ENCODE data around the gene ATP1A2.
A peak's percentile ranks its signal among the peaks of the same experiment; 100 is the strongest.

Gene ATP1A2

DNA sequence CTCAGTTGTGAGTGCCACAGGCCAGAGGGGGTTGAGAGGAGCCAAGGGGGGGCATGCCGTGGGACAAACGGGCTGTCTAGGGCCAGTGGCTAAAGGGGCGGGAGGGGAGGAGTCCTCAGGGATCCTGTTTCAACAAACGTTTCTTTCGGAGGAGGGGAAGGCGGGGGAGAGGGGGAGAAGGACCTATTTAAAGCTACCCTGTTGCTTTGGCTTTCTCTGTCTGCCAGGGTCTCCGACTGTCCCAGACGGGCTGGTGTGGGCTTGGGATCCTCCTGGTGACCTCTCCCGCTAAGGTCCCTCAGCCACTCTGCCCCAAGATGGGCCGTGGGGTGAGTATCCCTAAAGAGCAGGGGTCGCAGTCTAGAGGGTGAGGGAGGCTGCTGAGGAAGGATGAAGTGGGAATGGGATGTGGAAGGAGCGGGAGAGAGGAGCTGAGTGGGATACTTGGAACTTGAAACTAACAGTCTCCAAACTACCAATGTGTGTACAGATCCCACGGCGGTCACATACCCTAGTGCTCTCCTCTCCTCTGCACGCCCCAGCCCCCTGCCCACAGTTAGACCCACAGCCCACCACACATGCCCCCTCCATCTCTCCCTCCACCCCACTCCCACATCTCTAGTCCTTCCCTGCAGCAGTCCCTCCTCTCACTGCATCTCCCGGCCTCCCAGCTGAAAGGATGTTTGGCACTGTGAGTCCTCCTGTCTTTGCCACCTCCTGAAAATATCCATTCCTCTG lies at the start of gene ATP1A2:
Gene ATP1A2, plus strand, starts transcription at position 215 of the 738 bp plus-strand sequence. Its CDS starts 103 bp downstream, at position 318.
- no peak for DNase-seq

DNA sequence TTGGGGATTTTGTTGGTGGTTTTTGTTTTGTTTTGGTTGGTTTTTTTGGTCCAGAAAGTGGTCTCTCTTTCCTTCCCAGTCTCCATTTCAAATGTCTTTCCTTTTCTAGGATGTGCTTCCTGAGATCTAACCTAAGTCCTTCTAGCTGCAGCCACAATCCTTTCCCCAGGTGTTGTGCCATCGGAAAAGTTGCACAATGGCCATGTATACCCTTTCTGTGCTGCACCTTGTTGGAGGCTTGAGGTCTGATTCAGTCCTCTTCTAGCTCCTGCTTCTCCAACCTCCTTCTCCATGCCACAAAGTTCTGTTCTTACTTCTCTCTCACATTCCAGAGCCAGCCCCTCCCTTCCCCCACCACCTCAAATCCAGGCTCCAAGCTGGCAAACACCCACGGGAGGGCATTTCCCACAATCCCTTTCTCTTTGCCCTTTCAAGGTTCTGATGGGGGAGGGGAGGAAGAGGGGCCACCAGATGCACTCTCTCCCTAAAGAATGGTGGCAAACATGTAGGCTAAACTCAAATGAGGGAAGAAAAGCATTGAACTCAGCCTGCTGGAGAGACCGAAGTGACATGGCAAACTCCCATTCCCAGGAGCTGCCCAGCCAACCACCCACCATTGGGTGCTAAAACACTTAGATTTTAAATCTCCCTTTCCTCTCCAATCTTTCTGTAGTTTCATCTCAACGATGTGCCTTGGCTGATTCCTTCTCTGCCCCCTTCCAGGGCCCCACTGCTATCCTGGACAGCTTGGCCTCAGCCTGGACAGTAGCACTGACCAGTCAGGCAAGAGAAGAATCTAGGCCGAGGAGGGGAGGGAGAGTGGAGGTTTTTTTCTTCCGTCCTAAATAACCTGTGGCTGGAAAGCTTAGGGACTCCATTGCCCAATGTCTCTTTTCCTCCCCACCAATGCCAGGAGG lies 48.5 kb upstream of the ATP1A2 start:
- DNase-seq, result no peak

DNA sequence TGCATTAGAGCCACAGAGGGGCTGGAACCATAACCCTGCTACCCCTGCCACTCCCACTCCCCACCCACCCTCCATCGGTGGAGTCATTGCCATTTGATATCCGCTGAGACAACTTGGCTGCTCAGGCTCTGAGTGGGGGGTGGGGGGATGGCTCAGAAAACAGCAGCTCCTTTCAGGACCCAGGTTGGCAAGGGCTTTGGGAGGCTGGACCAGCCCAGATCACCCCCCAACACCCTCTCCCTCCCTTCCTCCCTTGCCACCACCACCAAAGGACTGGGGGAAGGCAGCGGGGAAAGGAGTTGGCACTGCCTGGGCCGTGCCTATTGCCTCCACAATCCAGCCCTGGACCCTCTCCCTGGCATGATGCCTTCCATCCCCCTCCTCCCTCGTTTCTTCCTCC lies 47.3 kb upstream of the ATP1A2 start:
- DNase-seq, result no peak

DNA sequence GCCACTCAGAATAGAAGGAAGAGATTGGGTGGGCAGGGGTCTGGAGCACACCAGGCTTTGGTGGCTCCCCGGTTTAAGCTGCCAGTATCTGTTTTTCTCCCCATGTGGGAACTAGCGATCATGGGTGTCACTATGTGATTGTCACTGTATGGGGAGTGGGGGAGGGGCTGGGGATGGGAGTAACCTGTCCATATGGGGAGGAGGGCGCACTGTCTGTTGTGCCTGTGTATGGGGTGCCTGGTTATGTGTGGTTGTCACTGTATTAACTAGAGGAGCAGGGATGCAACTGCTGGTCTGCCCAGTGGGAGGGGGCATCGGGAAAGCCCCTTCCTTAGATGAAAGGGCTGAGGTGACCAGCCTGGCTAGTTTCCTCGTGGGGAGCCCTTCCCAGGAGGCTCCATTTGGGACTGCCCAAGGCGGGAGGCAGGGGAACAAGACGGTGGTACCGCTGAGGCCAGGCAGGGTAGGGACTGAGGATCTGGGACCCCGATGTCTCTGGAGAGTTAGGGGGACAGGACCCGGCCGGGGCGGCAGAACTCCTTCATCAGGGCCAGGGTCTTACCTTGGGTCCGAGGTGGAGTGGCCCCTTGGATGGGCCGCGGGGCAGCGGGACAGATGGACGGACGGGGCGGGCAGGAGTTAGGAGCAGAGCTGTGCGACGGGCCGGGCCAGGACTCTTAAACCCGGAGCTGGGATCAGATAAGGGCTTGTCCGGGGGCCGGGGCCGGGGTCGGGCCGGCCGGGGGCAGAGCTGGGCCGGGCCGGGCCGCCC lies 45.9 kb upstream of the ATP1A2 start, which contains the start of gene KCNJ10:
Gene KCNJ10, minus strand, starts transcription at position 701 of the 772 bp plus-strand sequence. CDS start 27,628 bp downstream, outside the sequence.
- no peak for DNase-seq

DNA sequence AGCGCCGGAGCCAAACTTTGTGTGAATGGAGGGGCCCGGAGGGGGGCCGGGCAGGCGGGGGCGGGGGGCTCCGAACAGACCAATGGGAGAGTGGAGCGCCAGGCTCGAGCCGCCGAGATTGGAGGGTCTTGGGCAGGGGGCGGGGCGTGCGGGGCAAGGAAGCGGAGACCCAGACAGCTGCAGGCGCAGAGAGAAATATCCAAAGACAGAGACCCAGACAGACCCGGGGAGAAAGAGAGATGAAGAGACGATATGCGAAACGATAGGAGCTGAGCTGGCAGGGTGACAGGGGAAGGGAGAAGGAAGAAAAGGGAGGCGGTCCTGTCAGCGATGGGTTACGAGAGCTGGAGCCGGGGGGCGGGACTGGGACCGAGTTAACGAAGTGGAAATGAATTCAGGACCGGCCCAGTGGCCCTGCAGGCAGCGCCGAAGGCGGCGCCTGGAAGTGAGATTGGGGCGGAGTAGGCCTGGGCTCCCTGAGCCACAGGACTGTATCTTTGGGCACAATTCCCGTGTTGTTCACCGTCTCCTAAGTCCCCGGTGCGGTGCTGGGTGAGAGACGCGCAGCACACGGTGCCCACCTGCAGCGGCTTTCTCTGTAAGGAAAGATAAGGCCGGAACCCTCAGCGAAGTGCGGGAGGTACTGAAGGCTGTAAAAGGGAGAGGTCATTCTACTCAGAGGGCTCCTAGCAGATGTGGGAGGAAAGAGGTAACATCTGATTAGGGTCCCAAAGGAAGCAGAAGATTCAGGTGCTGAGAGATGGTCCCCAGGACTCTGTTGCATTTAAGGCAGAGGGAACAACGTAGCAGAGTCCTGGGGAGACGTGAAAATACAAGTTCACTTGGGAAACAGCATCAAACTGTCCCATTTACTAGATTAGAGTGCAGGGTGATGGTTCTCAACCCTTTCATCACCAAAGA lies 45.1 kb upstream of the ATP1A2 start:
- peak; percentile 67 for DNase-seq

DNA sequence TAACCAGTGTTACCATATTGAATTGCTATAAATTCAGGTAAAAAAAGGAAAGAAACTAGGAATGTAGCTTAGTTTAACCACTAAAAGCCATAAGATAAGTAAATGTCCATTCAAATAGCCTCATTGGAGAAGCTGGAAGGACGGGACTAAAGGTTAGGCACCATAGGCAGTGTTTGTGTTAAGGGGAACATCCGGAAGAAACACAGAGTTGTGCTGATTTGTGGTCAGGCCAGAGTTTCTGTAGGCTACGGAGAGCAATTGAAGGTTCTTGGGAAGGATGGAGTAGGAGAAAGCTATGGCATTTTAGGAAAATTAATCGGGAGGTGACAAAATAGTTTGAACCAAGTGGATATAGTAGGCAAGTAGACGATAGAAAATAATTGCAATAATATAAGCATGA lies 44.3 kb upstream of the ATP1A2 start:
- DNase-seq, result no peak

DNA sequence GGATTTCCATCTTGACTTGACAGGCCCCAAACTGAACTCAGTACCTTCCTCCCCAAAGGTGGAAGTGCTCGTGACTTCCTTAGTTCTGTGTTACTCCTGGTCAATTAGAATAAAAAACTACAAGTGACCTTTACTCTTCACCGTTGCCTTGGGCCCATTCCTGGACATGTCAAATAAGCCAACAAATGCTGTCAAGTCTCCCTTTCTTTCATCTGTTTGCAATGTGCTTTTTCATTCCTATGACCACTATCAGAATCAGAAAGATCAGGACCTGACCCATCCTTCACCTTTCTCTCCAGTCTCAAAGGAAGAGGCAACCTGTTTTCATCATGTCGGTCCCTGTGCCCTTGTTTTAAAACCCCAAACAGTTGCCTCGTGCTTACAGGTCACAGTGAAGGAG lies 40.7 kb upstream of the ATP1A2 start:
- DNase-seq, result no peak

DNA sequence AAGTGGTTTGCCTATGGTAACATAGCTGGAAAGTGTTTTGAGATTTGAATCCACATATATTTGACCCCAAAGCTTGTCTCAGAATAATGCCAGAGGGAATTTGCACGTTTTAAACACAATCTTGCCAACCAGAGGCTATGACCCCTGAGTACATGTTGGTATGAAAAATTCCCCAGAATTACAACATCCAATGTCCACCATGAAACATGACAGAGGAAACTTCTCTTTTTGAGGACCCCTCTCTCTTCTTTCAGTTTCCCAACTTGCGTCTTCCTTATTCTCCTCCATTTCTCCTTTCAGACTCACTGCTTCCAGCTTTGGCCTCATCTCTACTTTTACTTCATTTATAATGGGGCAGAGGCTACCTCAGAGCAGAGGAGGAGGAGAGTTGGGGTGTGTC lies 39.7 kb upstream of the ATP1A2 start:
- DNase-seq, result no peak

DNA sequence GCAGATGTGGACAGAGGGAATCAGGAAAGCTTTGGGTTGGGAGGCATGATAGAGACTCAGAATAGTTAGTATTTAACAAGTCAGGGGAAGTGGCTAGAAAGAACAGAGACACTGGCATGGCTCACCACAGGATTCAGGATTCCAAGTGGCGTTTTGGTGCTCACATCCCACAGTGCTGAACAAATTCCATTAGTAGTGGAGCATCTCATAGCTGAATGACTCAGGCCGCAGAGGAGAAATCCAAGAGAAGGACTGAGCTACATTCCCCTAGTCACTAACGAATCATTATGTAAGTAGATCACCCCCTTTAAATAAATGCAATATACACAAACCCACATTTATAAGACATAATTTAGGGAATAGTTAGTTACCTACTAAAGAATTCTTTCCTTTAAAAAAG lies 39.3 kb upstream of the ATP1A2 start:
- no peak for DNase-seq

DNA sequence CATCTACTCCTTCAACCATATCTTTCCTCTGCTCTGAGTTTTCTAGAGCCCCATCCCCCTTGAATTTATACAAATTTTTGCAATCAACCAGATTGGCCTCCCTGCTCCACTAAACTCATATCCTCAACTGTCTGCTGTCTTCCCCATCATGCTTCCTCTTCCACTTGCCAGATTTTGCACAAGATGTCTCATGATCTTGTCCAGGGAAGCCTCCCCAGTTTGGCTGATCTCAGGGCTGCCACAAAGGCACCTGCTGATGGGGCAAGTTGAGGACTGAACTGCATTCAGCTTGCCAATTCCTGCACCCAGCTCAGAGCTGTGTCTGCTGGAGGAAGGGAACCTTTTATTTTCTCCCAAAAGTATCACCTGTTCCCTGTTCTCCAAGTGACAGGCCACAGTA lies 38.1 kb upstream of the ATP1A2 start:
- no peak for DNase-seq

DNA sequence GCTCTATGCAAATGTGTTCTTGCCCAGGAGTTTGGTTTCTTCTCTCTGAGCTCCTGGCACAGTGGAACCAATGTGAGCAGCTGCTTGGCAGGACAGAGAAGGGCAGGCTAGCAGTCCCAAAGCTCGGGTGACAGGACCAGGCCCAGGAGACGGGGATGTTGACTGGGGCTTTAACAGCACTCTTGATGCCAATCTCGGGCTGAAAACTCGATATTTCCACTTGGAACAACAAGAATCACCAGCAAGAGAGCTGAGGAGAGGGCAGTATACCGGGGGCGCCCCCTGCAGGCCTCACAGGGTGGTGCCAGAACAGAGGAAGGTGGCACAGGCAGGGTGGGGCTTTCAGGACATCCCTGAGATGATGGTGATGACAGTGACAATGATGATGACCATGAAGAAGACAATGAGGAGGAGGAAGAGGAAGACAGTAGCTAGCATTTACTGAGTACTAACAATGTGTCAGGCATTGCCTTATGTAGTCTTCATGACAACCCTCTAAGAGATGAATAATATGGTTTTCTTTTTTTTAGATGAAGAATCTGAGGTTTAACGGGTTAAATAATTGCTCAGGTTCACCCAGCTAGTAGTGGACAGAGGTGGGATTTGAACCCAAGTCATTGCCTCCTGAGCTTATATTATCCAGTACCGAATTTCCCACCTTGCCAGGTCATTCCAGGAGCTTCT lies 36.9 kb upstream of the ATP1A2 start:
- DNase-seq, result no peak

DNA sequence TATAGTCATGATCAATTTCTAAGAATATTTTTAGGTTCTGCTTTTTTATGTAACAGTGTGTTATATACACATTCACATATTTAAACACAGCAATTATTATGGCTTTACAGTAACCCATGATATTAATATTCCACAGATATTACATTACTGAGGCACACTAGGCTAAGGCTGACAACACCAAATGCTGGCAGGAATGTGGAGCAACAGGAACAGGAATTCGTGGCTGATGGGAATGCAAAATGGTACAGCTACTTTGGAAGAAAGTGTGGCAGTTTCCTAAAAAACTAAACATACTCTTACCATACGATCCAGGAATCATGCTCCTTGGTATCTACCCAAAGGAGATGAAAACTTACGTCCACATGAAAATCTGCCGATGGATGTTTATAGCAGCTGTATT lies 36.1 kb upstream of the ATP1A2 start:
- no peak for DNase-seq

DNA sequence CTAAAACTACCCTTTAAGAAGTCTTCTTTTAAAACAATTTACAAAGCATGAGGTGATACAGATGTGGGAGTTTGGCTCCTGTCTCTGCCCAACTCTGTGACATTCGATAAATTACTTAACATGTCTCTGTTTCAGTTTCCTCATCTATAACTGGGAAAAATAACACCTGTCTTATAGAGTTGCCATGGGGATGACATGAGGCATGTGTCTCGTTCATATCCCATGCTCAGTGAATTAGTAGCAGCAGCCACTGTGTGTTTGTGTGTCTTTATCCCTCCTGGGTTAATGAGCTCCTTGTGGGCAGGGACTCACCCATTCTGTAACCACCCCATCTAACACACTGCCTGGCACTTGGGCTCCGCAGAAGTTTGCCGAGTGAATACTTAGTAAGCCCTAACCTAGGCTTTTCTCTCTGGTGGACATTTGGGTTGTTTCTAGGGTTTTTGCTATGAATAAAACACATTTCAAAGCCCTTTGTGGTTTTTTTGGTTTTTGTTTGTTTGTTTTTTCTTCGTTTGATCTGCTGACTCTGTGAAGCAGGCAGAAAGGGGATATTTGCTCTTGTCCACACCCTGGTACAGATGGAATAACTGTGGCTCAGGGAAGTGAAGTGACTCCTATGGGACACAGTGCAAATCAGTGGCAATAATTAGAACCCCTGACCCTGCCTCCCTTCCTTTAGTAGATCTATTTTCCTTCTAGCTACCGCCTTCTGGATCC lies 35.0 kb upstream of the ATP1A2 start:
- no peak for DNase-seq

DNA sequence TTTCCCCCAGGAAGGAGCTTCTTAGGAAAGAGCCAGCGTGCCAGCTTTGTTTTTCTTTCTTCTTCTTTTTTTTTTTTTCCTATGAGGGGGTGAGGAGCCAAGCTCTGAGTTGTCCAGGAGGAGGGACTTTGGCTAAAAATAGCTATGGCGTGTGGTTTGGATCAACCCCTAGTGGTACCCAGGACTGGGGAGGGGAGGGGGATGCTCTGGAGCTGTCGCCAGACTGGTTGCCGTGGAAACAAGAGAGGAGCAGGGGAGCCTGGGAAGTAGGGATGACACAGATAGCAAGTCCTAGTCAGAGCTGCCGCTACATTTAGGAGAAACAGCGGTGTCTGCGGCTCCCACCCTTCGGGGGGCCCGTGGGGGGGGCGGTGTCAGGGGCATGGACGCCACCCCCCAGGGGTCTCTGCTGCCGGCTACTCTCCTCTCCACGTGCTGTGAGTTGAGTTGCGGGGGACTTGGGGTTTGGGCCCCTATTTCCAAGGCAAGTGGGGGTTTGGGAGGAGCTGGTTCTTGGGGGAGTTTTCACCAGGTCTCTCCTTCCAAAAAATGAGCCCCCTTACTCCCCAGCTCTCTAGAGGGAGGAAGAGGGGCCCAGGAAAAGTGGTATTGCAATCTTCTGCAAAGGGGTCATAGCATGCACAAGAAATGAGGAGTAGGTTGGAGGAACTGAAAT lies 34.2 kb upstream of the ATP1A2 start, which contains the start of gene KCNJ9:
Gene KCNJ9, plus strand, starts transcription at position 278 of the 676 bp plus-strand sequence. CDS start 2,493 bp downstream, outside the sequence.
- DNase-seq, result peak; percentile 12

DNA sequence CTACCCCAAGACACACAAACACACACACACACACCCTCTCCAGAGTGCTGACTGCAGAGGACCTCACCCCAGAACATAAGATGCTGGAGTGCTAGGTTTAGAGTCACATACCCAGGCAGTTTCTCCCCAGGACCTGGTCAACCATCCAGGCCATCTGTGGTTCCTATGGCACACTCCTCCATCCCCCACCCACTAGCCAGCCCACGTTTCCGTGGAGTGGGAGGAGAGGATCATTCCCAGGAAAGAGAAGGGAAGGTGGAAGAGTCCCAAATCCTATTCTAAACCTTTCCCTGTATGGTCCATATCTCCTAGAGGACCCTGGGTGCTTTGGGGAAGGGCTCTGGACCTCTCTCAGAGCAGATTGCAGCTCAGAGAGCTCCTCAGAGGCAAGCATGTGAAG lies 33.1 kb upstream of the ATP1A2 start:
- no peak for DNase-seq

DNA sequence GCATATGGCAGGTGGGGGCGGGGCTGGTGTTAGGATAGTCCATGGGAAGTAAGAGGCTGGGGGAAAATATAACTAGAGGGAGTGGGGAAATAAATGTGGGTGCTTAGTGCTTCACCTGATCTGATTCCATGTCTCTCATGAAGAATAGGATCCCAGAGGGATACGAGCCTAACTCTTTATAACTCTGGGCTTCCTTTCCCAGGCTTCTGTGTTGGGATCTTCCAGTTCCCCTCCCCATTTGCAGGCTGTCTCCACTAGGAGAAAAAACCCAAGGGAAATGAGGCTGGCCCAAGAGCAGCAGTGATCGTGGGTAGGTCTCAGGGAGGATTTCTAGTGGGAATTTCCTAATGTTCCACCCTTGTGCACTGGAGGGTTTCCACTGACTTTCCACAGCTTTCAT lies 32.6 kb upstream of the ATP1A2 start:
- no peak for DNase-seq

DNA sequence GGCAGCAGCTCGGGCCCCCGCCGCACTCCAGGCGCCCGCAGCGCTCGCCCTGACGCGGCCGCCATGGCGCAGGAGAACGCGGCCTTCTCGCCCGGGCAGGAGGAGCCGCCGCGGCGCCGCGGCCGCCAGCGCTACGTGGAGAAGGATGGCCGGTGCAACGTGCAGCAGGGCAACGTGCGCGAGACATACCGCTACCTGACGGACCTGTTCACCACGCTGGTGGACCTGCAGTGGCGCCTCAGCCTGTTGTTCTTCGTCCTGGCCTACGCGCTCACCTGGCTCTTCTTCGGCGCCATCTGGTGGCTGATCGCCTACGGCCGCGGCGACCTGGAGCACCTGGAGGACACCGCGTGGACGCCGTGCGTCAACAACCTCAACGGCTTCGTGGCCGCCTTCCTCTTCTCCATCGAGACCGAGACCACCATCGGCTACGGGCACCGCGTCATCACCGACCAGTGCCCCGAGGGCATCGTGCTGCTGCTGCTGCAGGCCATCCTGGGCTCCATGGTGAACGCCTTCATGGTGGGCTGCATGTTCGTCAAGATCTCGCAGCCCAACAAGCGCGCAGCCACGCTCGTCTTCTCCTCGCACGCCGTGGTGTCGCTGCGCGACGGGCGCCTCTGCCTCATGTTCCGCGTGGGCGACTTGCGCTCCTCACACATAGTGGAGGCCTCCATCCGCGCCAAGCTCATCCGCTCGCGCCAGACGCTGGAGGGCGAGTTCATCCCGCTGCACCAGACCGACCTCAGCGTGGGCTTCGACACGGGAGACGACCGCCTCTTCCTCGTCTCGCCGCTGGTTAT lies 31.4 kb upstream of the ATP1A2 start:
- DNase-seq, result peak; percentile 77

DNA sequence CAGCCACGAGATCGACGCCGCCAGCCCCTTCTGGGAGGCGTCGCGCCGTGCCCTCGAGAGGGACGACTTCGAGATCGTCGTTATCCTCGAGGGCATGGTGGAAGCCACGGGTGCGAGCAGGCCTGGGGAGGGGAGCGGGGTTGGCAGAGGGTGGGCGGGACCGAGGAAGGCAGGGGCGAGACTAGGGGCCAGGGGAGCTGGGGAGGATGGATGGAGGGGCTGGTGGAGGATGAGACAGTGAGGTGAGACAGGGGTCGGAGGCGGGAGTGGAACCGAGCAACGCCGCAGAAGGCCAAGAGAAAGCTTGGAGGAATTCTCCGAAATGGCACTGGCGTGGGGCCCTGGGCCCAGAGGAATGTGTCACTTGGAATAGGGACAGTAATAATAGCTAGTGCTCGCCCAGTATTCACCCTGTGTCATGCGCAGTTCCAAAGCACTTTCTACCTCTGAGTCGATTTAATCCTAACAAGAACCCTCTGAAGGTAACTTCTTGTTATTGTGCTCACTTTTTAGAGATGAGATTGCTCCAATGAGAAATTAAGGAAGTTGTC lies 30.7 kb upstream of the ATP1A2 start:
- DNase-seq, result no peak

Data from NCI-H1105 (cell line).